GM18951 (cell line): ENCODE results near the gene TBC1D10B.
A peak's percentile ranks its signal among the peaks of the same experiment; 100 is the strongest.
"Not testable (repeated sequence)": the region's sequence is repeated elsewhere in the genome, so short reads cannot be mapped to it uniquely, and the experiment has no call there.

Experiments used
- POLR2A ChIP-seq: IDR thresholded peaks from 4 replicates; pipeline ENCODE4 v1.6.1; 2011; ENCODE audit warnings: mild to moderate bottlenecking; ENCODE audit not compliant: insufficient read length, insufficient read depth; ENCODE audit errors: extremely low read depth
- in situ Hi-C: fragments of 300-500 bp; cut with MboI; formaldehyde crosslinking; loops from one replicate; pipeline ENCODE4 v1.12.0; 2022; ENCODE audit warnings: low sequenced_read_pairs, mixed read lengths, inconsistent platforms; ENCODE audit not compliant: unreplicated experiment

TBC1D10B gene

GRCh38 chr16:30407804-30408534, 37.7 kb upstream of the TBC1D10B start:
- in situ Hi-C loops, result loop anchor here (25.0 kb wide), 2 partner anchors 196 to 946 kb away; partner anchors contain the start of genes BOLA2, SLX1B and SULT1A4
- no peak for TF ChIP-seq POLR2A

GRCh38 chr16:30407102-30407803, 37.0 kb upstream of the TBC1D10B start, which contains the start of gene ZNF771:
TSS of gene ZNF771 (plus strand) at chr16:30407606. CDS start at chr16:30408054, 448 bp downstream.
- TF ChIP-seq POLR2A, result peak; percentile 84
- in situ Hi-C loops, result loop anchor here (25.0 kb wide), 2 partner anchors 195 to 945 kb away; partner anchors contain the start of genes BOLA2, SLX1B and SULT1A4

- in situ Hi-C loops, result loop anchor here (25.0 kb wide), 2 partner anchors 194 to 944 kb away; partner anchors contain the start of genes BOLA2, SLX1B and SULT1A4
- TF ChIP-seq POLR2A, result no peak
These were observed 36.5 kb upstream of the TBC1D10B start for GRCh38 chr16:30406795-30407101.

GRCh38 chr16:30401768-30402425, 31.6 kb upstream of the TBC1D10B start:
- no peak for TF ChIP-seq POLR2A
- in situ Hi-C loops, result loop anchor here (25.0 kb wide), 2 partner anchors 190 to 940 kb away; partner anchors contain the start of genes BOLA2, SLX1B and SULT1A4

- in situ Hi-C loops, result loop anchor here (25.0 kb wide), 2 partner anchors 187 to 937 kb away; partner anchors contain the start of genes BOLA2, SLX1B and SULT1A4
- TF ChIP-seq POLR2A, result no peak
These were observed 29.3 kb upstream of the TBC1D10B start for GRCh38 chr16:30399435-30400186.

GRCh38 chr16:30398661-30399434, 28.6 kb upstream of the TBC1D10B start:
- TF ChIP-seq POLR2A, result no peak
- in situ Hi-C loops, result no loop called here

GRCh38 chr16:30397776-30398660, 27.7 kb upstream of the TBC1D10B start:
- no peak for TF ChIP-seq POLR2A
- in situ Hi-C loops, result no loop called here

GRCh38 chr16:30397056-30397455, 26.8 kb upstream of the TBC1D10B start:
- TF ChIP-seq POLR2A, result no peak
- in situ Hi-C loops, result no loop called here

GRCh38 chr16:30396627-30397026, 26.3 kb upstream of the TBC1D10B start:
- in situ Hi-C loops, result not testable (repeated sequence)

- in situ Hi-C loops, result no loop called here
- no peak for TF ChIP-seq POLR2A
These were observed 25.8 kb upstream of the TBC1D10B start for GRCh38 chr16:30395992-30396585.
